GM19035 (cell line): ENCODE results near the gene ATP2A3.

Experiments used
- ATAC-seq: cut with Tn5 transposase; IDR thresholded peaks from one replicate; pipeline ENCODE4 v1.9.1; 2021; ENCODE audit not compliant: unreplicated experiment

Gene ATP2A3

DNA sequence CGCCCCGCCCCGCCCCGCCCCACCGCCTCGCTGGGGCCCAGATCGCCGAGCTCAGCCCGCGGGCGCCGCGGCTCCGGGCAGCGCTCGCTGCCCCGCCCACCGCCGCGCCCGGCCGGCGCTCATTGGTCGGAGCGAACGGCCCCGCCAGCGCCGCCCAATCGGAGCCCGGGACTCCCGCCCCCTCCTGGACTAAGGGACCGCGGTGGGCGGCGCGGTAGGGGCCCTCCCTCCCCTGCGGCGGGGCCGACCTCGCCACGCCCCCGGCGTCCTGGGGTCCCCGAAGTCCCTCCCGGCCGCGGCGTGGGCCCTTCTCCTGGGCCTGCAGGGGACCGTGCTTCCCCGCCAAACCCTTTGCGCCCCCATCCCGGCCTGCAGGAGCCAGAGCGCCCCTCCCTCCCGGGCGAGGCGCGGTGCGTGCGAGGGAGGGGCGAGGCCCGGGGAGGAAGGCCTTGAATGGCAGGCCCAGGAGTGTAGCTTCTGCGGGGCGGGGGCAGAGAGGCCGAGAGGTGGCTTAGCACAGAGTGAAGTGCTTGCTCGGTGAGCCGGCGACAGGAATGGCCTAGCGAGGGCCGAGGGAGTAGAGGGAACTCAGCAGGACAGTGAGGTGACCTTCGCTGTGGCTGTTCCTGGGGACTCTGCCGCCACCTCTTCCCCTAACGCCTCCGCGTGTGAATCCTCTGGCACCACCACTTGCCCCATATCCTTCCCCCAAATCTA lies 71.1 kb downstream of the ATP2A3 start, which contains the start of gene CAMKK1:
TSS of gene CAMKK1 (minus strand) at position 51 of the 717 bp plus-strand sequence. CDS start 7,366 bp downstream, outside the sequence.
- ATAC-seq: peak; percentile 83

DNA sequence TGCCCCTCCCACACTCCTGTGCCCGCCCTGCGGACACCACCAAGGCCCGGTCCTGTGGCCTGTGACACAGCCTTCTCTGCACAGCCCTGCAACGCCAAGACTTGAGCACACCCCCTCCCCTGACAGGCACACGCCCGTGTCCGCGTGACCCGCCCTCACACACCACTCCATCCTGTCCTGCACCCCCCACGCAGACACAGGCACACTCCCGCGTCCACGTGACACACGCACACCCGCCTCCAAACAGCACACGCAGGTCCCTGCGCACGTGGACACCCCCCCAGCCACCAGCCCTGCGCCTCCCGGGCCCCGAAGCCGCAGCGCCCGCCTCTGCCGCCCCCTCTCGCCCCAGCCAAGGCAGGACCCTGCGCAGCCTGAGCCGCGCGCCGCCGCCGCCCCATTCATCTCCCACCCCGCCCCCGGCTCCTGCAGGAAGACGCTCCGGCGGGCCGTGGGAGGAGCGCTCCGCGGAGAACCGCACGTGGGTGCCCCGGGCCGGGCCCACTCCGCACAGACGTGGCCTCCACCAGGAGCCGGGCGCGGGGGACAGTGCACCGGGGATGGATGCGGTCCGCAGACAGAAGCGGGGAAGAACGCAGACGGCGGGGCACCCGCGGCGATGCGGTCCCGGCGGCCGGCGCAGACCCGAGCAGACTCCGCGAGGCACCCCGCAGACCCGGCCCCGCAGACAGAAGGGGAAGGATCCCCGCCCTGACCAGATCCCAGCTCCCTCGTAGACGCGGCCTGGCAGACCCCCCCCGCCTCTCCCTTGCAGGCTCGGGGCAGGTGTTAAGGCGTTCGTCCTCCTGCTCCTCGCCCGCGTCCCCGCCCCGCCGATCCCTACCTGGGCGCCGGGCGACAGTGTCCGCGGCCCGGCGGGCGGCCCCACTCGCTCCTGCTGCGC lies 71.9 kb downstream of the ATP2A3 start:
- peak; percentile 24 for ATAC-seq

- ATAC-seq: no peak
Measured at GRCh38 chr17:3891626-3892094, 72.6 kb downstream of the ATP2A3 start.

DNA sequence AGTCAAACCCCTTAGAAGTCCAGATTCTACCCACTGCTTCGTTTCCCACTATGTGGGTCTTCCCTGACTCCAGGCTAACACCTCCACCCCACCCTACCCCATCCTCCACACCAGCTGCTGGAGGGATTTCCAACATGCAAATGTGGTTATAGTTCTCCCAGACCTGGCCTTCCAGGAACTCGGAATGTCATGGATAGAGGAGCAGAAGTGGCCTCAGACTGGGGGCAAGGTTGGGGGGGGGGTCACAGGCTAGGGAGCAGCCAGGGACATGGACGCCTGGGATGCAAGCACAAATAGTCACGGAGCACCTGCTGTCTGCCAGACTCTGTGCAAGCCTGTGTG lies 73.4 kb downstream of the ATP2A3 start:
- no peak for ATAC-seq

DNA sequence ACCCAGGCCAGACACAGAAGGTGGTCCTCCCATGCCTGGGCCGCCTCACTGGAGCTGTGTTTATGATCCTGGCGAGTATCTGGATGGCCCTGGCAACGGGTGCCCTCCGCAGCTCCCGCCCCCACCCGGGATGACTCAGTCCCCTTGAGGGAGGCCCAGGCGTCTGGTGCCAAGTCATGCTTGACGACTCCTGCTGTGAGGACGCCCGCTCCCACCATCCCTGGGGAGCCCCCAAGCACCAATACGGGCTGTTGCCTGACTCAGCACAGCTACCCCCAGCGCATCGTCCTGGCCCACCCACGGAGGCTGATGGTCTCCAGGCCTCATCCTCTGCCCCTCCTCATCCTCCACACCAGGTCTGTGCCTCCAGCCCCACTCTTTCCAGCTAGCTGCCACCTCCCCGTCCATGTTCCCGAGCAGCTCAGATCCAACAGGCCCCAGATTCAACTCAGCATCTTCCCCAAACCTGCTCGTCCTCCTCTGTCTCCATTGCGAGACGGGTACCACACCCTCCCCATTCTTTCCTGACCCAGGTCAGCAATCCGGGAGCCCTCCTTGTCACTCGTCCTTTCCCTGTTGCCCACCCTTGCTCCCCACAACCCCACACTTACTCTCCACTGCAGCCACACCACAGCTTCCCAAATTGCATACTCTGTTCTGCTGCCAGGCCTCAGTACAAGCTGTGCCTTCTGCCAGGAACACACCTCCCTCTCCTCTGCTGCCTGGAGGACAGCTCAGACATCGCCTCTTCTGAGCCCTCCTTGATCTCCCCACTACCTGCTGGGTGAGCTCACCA lies 74.0 kb downstream of the ATP2A3 start:
- ATAC-seq: no peak

DNA sequence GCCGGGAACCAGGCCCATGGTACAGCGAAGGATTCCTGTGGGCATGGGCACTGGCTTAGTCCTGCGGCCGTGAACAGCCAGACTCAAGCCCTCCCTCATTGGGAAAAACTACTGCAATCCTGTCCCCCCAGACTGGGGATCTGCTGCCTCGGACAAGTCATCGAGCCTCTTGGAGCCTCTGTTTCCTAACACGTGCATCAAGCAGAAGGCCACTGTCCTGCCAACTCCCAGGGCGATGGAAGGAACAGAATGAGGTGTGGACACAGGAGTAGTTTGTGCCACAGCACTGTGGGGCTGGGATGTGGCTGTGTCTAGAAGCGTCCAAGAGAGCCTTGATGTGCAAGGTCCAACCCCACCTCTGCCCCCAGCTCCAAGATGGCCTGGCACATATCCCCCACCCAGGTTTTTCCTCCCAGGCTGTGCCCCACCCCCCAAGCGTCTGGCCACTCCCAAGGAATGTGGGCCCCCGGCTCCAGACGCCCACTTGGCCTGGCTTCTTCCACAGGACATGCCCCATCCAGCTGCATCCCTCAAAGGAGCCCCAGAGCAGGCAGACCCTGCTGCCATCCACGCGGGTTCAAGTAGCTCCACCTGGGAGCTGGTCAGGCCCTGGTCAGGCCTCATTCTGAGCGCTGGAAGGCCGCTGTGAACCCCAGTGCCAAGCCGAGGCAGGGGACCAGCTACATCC lies 74.8 kb downstream of the ATP2A3 start:
- no peak for ATAC-seq

- no peak for ATAC-seq
Measured at GRCh38 chr17:3888343-3889171, 75.7 kb downstream of the ATP2A3 start.

DNA sequence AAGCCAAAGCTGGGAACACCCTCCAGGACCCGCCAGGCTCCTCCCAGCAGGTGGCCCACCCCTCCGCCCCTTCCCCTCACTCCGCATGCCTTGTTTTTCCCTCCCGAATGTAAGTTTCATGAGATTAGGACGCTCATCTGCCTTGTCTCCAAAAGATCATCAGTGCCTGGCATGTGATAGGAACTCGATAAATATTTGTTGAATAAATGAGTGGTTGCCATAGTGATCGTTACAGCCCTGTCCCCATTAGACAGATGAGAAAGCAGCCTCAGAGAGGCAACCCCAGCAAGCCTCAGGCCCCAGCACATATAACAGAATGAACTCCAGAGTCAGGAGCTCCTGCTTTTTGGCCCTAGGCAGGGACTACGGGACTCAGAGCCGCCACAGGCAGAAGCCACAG lies 76.4 kb downstream of the ATP2A3 start:
- no peak for ATAC-seq

- no peak for ATAC-seq
Measured at GRCh38 chr17:3887394-3887793, 76.8 kb downstream of the ATP2A3 start.

DNA sequence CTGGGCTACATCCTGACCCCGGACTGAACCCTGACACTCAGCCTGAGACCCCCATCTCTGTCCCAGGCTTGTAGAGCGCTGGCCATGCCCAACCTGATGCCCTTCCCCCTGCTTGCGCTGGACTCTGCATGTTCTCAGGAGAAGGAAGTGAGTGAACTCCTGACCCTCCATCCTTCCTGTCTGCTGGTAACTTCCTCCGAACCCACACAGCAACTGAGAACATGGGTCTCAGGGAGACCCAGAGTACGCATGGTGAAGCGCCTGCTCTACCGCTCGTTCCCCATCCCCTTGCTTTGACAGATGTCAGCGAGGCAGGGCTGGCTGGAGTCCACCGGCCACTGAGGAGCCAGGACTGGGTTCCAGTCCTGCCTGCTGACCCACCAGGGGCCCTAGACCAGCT lies 77.5 kb downstream of the ATP2A3 start:
- no peak for ATAC-seq

DNA sequence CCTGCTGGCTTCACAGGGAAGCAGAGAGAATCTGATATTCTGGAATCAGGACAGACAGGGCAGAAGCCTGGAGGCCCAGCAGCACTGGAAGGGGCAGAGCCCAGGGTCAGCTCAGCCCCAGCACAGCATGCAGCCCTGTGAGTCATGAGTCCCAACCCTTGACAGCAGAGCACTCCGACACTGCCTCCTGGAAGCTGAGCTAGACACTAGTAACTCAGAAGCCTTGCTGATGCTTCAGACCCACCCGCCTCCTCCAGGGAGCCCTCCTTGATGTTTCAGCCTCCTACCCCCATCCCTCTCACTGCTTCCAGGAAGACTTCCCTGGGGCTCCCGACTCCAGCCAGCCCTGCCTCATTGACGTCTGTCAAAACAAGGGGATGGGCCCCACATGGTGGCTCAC lies 78.3 kb downstream of the ATP2A3 start:
- ATAC-seq: no peak

DNA sequence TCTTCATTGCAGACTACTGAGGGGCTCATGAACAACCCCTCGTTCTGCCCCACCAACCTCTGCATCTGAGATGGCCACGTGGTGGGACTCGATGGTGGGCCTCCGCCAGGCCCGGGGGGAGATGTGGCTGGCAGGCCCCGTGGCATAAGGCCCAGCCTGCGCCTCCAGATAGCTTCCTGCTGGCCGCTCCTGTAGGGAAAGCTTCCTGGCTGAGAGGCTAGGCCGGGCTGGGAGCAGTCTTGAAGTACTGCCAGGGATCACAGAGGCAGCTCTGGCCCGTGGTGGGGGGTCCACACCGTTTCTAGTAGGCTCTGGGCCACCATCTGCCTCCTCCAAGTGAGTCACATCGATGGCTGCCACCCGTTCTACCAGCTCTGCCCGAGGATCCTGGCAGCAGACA lies 79.0 kb downstream of the ATP2A3 start:
- ATAC-seq: no peak

DNA sequence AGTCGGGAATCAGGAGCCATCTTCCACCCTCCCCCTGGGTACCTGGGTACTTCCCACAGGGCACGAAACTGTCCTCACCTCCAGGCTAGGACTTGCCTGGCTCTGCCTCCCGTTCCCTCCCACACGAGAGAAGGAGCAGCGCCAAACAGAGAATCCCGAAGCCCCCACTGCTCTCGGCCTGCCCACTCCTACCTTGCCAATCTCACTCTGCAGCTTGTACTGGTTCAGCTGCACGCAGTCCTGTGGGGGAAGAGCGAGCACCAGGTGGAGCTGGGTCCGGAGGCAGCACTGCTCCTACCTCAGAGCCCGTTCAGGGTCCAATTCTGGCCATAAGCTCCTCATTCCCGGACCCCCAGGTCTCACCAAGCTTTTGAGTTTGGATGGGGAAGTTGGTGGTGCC lies 80.0 kb downstream of the ATP2A3 start:
- no peak for ATAC-seq

GRCh38 chr17:3882276-3882675 lies 82.0 kb downstream of the ATP2A3 start:
- no peak for ATAC-seq

- no peak for ATAC-seq
Measured at GRCh38 chr17:3880983-3881382, 83.3 kb downstream of the ATP2A3 start.

DNA sequence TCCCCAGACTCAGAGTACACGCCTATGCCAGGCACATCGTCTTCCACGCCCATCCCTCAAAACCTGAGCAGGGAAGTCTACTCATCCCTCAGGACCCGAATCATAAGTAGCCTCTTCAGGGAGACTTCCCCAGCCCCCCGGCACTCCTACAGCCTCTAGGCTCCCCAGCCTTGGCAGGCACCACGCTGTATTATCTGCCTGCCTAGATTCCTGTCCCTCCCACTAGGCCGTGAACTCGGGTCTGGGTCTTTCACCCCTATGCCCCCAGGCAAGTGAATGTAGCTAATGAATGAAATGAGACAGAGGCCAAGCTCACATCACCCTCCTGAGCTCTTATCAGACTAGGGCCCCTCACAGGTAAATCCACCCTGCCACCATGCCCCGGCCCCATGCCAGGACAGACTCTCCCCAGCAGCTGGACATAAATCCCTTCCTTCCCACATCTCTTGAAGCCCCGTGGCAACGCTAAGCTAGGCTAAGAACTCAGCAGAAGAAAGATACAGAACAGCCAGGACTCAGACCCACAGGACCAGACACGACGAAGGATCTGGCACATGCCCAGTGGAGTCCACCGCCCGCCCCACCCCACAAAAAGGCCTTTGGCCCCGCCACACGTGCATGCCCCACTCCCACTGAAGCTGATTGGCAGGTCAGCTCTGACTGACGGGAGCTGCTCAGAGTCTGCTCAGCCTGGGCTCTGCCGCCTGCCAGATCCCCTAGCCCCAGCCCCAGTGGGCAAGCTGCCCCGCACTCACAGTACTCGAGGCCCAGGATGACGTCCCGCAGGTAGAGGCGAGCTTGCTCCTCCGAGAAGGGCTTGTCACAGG lies 84.4 kb downstream of the ATP2A3 start:
- no peak for ATAC-seq

DNA sequence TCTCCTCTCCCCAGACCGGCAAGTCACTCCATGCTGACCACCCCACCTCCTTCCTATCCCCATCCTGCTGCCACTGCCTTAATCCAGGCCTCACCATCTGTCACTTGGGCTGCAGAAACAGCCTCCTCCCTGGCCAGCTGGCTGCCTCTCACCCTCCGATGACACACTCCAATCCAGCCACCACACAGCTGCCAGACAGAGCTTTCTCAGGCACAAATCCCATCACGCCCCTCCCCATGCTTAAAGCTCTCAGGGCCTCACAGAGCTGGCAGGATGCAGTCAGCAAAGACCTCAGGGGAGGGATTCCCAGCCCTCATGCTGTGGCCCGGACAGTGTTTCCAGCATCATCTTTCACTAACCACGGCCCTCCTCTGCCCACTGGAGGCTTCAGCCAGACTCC lies 85.1 kb downstream of the ATP2A3 start:
- ATAC-seq: no peak

- ATAC-seq: no peak
Measured at GRCh38 chr17:3877220-3877619, 87.0 kb downstream of the ATP2A3 start.

DNA sequence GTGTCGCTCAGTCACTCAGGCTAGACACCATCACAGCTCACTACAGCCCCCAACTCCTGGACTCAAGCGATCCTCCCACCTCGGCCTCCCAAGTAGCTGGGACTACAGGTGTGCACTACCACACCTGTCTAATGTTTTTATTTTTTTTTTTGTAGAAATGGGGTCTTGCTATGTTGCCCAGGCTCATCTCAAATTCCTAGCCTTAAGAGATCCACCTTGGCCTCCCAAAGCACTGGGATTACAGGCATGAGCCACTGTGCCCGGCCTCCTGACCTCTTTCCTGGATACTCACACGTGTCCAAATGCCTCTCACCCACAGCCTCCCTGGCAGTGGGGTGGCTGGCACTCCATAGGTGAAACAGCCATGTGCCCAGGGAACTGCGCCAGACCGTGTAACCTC lies 88.9 kb downstream of the ATP2A3 start:
- no peak for ATAC-seq
